ENCODE data around the gene COL23A1. TPM values are rescaled to one million over a fixed set of nuclear protein-coding genes. Genes with fewer than 3 reads are reported as not detected.
"Not testable (repeated sequence)": the region's sequence is repeated elsewhere in the genome, so short reads cannot be mapped to it uniquely, and the experiment has no call there.

The COL23A1 gene
- total RNA-seq, 1 donor from 2014 or later = 0.19 TPM

DNA sequence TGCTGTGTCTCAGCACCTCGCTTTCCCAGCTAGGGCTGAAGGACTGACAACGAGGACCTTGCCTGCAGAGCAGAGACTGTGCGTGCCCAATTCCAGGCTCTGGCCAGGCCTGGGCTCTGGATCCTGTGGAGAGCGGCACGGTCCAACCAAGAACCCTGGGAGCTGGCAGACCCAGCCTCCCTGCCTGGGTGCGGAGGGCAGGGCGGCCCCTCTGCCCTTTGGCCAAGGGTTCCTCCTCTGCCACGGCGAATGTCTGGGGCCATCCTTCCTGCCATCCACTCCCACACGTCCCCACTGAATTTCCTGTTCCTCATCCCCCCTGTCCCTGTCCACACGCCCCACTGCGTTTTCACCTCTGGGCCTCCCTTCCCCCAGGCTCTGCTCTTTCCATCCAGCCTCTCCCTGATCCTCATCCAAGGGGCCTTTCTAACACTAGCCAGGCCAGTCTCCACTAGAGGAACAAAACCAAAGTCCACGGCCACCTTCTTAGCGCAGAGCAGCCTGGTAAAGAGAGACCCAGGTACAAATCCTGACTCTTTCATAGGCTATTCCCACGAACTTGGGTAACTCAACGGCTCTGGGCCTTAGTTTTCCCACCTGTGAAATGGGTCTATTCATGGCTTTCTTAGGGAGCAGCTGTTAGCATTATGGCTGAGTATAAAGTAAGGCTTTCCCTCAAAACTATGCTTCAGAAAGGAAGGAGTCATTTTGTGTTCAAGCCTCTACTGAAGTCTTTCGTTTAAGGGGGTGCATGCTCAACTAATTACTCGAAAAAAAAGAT lies 262.1 kb downstream of the COL23A1 start:
- DNase-seq (ENCODE audit: low read depth) = no peak

- no peak for DNase-seq (ENCODE audit: low read depth)
These were observed 262.7 kb downstream of the COL23A1 start for GRCh38 chr5:178327446-178327845.

DNA sequence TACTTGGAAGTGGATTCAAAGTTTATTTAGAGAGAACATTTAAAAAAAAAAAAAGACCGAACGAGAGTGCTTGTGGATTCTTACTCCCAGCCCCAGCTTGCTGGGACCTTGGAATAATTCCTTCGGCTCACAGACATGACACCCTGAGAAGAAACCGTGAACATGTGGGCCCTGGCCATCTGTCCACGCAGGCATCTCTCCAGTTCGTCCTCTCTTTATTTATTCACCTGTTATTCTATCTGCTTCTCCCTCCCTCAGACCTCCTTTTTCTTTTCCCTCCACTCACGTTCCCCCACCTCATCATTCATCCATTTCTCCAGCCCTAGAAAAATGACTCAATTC lies 263.8 kb downstream of the COL23A1 start:
- peak; percentile 32 for DNase-seq (ENCODE audit: low read depth)

DNA sequence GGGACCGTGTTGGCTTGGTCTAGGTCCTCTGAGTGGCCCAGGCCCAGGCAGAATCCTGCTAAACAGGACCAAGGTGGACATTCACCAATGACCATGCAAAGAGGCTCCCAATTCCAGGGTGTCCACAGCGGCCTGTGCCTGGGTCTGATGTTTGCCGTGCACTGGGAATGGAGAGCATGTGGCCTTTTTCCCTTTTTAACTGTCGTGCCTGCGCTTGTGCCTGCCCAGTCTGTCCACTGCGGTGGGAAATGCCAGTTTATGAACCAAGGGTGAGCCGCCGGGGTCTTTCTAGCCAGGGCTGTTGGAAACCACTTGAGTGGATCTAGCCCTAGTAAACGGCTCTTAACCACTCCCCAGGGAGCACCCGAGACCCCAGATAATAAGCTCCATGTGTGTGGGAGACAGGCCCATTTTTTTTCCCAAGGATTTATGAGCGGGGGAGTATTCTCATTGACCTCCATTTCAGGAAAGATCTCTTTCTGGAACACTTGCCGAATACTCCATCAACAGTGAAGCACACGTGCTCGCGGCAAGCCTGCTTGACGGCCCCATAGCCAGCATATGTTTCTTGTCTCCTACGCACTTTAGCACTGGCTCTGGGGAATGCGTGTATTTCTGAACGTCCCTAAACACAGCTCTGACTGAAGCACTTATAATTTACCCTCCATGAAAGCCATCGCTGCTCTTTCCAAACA lies 264.4 kb downstream of the COL23A1 start:
- DNase-seq (ENCODE audit: low read depth) = no peak

- DNase-seq (ENCODE audit: low read depth) = no peak
These were observed 264.9 kb downstream of the COL23A1 start for GRCh38 chr5:178325311-178325678.

GRCh38 chr5:178324481-178325310 lies 265.5 kb downstream of the COL23A1 start:
- DNase-seq (ENCODE audit: low read depth) = no peak

DNA sequence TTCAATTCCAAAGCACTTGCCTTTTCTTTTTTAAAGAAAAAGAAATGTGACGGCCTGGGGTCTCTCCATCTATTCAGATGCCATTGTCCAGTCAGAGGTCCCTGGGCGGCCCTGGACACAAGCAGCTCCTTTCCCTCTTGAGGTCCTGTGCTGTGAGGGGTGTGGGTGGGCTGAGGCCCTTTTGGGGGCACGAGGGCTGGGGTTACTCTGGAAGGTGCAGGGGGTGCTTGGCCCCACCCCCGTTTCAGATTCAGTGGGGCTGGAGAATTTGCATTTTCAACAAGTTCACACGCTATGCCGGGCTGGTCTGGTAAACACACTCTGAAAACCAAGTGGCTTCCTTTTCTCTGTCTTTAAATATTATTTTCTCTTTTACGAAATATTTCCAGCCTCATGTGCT lies 266.2 kb downstream of the COL23A1 start:
- DNase-seq (ENCODE audit: low read depth) = no peak

GRCh38 chr5:178323541-178323865 lies 266.7 kb downstream of the COL23A1 start:
- no peak for DNase-seq (ENCODE audit: low read depth)

DNA sequence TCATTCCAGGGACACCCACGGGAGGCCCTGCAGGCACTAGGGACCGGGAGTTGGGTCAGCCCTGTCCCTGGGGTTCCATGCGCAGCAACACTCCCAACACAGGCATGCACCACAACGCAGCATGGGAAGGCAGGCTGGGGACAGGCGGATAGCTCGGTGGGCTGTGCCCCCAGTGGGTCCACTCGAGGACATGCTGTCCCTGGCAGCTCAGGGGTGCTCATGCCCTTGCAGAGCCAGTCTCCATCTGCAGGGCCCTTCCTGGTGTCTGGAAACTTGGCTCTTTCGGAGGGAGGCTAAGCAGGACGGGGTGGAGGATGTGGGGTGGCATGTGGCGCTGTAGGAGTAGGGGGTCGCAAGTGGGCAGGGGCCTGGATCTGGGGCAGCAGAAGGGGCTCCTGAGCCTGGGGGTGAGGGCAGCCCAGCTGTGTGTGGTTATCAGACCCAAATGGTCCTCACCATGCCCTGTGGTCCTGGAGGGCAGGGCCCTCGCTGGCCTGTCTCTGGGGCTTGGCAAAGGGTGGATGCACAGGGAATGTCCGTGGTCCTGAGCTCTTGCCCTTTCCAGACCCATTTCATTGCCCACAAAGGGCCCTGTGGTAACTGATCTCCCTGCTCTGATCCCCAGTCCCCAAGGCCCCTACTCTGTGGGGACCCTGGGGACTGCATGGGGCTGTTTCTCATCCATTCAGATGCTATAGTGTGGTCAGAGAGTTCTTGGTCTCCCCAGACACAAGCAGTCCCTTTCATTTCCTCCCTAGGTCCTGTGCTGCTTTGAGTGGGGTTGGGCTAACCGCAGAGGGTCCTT lies 267.3 kb downstream of the COL23A1 start:
- no peak for DNase-seq (ENCODE audit: low read depth)

GRCh38 chr5:178320281-178320855 lies 269.8 kb downstream of the COL23A1 start:
- peak; percentile 28 for DNase-seq (ENCODE audit: low read depth)

- no peak for DNase-seq (ENCODE audit: low read depth)
These were observed 270.6 kb downstream of the COL23A1 start for GRCh38 chr5:178319541-178320041.

GRCh38 chr5:178318893-178319292 lies 271.3 kb downstream of the COL23A1 start:
- DNase-seq (ENCODE audit: low read depth) = no peak

DNA sequence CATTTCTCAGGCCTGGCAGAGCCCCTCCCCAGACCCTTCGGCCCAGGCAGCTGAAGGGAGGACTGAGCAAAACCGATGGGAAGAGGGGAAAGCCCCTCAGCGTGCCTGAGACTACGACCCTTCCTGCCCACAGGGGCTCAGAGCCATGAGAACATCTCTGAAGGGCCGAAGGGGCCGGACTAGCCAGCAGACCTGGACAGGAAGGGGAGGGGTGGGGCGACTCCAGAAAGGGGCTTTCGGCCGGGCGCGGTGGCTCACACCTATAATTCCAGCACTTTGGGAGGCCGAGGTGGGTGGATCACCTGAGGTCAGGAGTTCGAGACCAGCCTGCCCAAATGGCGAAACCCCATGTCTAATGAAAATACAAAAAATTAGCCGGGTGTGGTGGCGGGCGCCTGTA lies 271.8 kb downstream of the COL23A1 start:
- DNase-seq (ENCODE audit: low read depth) = no peak

- DNase-seq (ENCODE audit: low read depth) = not testable (repeated sequence)
These were observed 272.5 kb downstream of the COL23A1 start for GRCh38 chr5:178317727-178318126.

DNA sequence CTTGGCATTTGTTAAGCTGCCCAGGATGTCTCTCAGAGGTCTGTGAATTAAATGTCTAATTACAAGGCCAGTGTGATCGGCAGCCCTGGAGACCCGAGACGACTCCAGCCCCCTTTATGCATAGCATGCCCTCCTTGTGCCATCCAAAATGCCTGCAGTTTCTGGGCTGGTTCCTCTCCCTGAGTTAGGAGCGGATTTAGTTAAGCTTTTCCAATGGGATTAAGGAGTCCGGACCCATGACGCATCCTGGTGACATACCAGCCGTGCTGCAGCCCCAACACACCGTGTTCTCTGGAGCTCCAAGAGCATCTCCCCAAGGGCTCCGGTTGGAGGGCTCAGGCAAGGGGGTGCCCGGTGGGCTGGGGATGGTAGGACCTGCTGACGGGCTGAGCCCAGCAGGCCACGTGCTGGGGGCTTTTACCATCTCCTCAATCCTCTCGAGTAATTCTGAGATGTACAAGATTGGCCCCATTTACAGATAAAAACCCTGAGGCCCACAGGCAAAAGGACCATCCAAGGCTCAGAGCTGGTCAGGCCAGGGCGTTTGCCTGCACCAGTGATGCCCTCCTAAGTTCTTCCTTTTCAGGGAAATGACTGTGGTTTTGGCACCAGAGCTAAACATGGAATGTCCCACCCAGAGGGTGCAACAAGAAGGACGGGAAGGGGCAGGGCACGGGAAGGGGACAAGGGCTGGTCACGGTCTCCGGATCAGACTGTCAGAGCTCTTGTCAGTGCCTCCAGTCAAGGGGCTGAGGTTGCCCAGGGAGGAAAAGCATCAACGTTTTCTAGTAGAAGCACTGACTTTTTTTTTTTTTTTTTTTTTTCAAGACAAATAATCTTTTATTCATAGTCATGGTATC lies 275.0 kb downstream of the COL23A1 start:
- DNase-seq (ENCODE audit: low read depth) = no peak

DNA sequence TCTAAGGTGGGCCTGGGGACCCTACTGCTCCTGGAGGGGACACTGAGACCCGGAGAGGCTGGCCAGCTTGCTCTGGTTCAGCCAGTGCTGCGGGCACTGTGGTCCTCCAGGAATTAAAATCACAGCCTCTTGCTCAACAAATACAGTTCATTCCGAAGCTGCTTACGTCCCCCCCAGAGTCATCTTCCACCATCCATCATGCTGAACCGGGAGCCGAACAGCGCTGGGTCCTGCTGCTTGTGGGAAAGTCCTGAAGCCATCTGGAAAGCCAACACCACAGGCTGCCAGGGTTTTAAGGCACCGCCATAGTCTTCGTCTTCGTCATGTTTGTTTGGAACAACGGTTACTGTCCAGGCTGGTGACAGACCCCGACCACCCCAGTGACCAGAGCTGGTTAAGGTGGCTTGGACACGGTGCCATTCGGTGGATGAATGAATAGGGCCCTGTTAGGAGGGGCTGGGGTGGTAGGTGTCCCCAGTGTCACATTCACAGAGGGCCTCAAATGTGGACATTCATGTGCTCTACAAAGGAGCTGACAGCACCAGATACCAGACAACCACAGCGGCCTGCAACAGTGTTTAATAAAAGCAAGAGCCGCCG lies 276.0 kb downstream of the COL23A1 start:
- DNase-seq (ENCODE audit: low read depth) = no peak

- no peak for DNase-seq (ENCODE audit: low read depth)
These were observed 276.9 kb downstream of the COL23A1 start for GRCh38 chr5:178313316-178313715.

DNA sequence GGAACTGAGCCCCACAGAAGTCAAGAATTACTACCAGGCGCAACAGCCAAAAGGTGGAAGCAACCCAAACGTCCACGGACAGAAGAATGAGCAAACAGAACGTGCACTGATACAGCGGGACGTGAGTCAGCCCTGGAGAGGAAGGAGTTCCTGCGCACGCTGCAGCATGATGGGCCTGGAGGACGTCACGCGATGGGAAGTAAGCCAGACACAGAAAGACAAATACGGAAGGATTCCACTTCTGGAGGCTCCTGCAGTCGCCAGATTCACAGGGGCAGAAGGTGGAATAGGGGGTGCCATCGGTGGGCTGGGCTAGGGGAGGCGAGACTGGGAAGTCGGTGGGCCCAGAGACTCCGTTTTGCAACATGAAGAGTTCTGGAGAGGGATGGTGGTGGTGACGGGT lies 277.3 kb downstream of the COL23A1 start:
- DNase-seq (ENCODE audit: low read depth) = no peak

GRCh38 chr5:178310130-178310865 lies 279.9 kb downstream of the COL23A1 start:
- no peak for DNase-seq (ENCODE audit: low read depth)

Measured in myocyte (in vitro differentiated cells).